Mucosa of gallbladder (tissue), 1 donor: Measurements from ENCODE around the gene LRBA. TPM values are rescaled to one million over a fixed set of nuclear protein-coding genes. Genes with fewer than 3 reads are reported as not detected.
A peak's percentile ranks its signal among the peaks of the same experiment; 100 is the strongest.
"Not testable (repeated sequence)": the region's sequence is repeated elsewhere in the genome, so short reads cannot be mapped to it uniquely, and the experiment has no call there.

ENCODE experiments used
- DNase-seq: peaks from one replicate; pipeline ENCODE4 v3.0.0-alpha.2; 2020; ENCODE audit warnings: low spot score
- total RNA-seq: library from RNA; stranded (reverse); gene quantifications from one replicate; pipeline ENCODE4 v1.2.1, GENCODE V29; 2021
- donor health status: DM: no; HTN: no; CAD: no.

The LRBA gene, protein sequence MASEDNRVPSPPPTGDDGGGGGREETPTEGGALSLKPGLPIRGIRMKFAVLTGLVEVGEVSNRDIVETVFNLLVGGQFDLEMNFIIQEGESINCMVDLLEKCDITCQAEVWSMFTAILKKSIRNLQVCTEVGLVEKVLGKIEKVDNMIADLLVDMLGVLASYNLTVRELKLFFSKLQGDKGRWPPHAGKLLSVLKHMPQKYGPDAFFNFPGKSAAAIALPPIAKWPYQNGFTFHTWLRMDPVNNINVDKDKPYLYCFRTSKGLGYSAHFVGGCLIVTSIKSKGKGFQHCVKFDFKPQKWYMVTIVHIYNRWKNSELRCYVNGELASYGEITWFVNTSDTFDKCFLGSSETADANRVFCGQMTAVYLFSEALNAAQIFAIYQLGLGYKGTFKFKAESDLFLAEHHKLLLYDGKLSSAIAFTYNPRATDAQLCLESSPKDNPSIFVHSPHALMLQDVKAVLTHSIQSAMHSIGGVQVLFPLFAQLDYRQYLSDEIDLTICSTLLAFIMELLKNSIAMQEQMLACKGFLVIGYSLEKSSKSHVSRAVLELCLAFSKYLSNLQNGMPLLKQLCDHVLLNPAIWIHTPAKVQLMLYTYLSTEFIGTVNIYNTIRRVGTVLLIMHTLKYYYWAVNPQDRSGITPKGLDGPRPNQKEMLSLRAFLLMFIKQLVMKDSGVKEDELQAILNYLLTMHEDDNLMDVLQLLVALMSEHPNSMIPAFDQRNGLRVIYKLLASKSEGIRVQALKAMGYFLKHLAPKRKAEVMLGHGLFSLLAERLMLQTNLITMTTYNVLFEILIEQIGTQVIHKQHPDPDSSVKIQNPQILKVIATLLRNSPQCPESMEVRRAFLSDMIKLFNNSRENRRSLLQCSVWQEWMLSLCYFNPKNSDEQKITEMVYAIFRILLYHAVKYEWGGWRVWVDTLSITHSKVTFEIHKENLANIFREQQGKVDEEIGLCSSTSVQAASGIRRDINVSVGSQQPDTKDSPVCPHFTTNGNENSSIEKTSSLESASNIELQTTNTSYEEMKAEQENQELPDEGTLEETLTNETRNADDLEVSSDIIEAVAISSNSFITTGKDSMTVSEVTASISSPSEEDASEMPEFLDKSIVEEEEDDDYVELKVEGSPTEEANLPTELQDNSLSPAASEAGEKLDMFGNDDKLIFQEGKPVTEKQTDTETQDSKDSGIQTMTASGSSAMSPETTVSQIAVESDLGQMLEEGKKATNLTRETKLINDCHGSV (N-terminal part only)
- total RNA-seq, result 64.4 TPM

DNA sequence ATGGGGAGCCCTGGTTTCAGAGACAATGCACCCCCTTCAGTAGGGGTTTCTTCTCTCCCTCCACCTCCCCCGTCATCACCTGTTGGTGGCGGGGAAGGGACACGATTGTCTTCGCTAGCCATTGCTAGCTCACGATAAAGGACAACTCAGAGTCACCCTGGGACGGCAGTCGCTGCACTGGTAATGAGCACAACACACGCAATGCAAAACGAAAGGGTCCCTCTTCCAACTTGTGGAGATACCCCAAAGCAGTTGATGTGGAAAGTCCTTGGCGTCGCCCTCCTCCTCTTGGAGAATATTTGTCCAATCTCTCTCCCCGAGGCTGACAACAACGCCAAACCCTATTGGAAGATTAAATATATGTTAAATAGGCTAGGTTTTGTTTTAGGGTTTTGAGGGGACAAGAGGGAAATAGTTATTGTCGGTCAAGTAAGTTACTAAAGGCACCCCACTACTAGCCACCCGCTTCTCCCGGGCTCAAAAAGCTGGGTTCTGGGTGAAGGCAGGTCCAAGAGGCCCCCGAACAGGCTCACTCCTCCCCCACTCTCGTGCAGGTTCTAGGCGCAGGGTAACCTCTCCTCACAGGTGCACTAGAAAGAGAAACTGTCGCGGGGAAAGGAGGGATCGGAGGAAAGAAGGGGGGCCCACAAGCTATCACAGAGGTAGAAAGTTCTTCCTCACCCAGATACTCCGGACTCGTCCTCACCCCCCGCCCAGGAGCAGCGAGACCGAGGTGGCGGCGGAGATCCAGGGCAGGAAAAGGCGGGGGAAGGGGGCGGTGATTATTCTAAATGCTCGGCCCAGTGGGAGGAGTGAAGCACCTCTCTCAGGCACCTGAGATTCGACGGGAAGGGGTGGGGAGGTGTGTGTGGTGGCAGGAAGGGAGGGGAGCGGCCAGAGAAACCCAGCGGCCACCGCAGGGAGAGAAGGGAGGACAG is at the start of gene LRBA:
LRBA (minus strand) TSS at position 764 of the 938 bp plus-strand sequence; CDS start at position 122, 642 bp downstream.
- DNase-seq, result peak; percentile 86

DNA sequence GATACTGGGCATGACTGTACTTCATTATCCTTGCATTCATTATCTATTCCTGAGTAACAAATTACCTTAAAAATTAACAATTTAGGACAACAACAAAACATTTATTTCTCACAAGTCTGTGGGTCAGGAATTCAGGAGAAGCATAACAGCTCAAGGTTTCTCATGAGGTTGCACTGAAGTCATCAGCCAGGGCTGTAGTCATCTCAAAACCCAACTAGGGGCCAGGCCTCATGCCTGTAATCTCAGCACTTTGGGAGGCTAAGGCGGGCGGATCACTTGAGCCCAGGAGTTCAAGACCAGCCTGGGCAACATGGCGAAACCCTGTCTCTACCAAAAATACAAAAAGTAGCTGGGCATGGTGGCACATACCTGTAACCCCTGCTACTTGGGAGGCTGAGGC is 48.1 kb upstream of the LRBA start:
- DNase-seq, result not testable (repeated sequence)

DNA sequence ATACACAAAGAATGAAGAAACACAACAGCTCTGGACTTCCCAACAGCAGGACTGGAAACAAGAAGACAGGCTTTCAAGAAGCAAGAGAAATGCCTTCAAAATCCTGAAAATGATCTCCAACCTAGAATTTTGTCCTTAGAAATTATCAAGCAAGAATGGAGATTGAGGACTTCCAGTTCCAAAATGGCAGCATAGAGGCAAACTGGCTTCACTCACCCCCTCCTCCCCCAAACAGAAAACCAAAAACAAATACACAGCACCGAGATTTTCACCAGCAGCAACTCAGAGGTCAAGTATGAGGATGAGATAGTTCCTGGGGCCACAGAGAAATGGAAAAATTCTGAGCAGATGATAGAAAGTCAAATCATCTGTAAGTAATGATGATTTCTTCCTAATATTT is 40.5 kb upstream of the LRBA start:
- no peak for DNase-seq

DNA sequence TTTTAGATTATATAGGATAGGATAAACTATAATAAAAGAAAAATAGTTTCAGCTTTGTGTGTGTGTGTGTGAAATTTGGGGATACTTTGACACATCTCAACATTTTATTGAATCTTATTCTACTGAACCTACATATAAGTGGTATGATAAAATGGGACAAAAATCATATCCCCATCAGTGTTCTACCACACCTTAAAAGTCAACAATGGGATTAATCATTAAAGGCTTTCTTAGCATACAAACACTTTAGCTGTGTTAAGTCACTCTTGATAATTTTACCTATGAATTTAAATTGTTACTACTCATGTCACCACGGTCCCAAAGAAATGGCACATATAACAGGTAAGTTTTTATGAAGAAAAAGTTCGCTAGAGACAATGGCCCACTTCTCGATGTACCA is 37.7 kb upstream of the LRBA start:
- DNase-seq, result no peak

DNA sequence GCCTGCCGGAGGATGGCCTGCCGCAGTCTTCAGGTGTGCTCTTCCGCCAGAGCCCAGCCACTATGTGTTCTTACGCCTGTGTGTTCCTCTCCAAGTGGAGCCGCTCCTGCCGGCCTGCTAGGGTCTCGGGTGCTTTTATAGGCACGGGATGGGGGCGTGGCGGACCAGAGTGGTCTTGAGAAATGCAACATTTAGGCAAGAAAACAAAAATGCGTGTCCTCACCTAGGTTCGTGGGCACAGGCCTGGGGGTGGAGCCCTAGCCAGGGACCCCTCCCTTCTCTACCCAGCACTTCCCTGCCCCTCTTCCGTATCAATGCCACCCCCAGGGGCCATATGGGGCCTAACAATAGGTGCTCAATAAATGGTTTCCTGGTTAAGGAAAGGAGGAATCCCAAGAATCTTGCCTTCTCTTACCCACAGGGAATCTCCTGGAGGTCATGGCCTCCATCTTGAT is 34.4 kb upstream of the LRBA start:
- DNase-seq, result no peak

DNA sequence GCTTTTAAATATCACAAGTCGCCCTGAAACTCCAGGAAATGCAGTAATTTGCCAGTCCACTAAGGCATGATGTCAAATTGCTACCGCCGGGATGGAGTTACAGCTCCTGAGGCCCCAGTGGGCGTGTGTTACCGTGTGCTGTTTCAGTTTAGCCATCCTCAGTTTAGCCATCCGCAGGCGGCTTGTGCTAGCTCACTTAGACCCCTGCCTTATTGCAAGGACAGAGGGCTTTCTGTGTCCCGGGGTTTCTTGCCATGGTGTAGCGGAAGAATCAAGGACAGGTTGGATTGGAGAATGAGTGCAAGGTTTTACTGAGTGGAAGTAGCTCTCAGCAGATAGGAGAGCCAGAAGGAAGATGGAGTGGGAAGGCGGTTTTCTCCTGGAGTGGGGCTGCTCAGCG is 33.8 kb upstream of the LRBA start:
- no peak for DNase-seq

DNA sequence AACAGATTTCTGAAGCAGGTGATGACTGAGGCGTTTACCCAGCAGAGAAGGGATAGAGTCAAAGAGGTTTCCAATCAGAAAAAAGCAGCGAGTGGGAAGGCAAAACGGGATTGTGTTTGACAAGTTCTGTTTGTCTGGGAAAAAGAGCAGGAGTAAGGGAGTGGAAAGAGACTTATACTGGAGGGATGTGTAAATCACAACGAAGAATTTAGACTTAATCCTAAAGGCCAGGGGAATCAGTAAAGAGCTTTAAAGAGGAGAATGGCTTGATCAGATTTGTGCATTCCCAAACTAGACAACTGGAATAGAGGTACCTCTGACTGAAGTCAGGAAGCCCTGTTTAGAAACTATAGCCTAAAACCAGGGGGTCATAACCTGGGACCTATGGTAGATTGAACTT is 31.5 kb upstream of the LRBA start:
- no peak for DNase-seq

DNA sequence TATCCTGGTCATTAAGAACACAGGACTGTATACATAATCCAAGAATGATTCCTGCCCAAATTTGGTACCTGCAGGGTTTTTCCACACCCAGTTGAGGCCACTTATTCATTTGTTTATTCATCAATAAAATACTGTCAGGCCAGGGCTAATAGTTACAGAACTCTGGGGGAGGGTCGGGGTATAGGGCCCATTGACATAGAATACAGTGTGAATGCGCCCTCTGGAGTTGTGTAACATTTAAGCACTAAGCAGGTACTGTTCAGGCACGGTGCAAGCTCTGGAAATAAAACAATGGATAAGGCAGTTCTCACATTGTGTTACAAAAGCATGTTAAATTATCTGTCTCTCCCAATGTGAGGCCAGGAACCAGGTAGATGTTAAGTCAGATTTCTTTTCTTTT is 30.8 kb upstream of the LRBA start:
- DNase-seq, result no peak

DNA sequence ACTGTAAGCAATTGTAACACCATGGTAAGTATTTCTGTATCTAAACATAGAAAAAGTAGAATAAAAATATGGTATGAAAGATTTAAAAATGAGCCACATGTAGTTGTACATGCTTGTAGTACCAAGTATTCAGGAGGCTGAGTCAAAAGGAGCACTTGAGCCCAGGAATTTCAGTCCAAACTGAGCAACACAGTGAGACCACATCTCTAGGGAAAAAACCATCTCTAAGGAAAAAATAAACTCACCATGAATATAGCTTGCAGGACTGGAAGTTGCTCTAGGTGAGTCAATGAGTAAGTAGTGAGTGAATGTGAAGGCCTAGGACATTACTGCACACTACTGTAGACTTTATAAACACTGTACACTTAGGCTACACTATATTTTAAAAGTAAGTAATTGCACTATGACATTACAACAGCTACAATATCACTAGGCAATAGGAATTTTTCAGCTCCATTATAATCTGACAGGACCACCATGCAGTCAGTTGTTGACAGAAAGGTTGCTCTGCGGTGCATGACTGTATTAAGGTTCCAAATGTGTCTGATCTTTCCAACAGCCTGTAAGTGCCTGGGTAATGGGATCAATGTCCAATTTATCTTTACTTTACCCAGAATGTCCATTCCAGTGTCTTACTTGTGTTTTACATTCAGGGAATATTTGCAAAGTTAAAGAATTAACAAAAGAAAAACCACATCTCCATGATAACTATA is 28.9 kb upstream of the LRBA start:
- DNase-seq, result no peak

DNA sequence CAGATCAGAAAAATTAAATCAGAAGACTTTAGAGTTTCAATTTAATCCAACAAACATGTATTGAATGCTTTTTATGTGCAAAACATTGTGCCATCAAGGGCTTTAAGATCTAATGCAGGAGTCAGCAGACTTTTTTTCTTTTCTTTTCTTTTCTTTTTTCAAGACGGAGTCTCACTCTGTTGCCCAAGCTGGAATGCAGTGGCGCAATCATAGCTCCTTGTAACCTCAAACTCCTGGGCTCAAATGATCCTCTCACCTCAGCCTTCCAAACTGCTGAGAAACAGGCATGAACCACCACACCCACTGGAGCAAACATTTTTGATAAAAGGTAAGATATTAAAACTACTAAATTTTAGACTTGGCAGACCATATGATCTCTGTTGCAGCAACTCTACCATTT is 24.6 kb upstream of the LRBA start:
- no peak for DNase-seq

DNA sequence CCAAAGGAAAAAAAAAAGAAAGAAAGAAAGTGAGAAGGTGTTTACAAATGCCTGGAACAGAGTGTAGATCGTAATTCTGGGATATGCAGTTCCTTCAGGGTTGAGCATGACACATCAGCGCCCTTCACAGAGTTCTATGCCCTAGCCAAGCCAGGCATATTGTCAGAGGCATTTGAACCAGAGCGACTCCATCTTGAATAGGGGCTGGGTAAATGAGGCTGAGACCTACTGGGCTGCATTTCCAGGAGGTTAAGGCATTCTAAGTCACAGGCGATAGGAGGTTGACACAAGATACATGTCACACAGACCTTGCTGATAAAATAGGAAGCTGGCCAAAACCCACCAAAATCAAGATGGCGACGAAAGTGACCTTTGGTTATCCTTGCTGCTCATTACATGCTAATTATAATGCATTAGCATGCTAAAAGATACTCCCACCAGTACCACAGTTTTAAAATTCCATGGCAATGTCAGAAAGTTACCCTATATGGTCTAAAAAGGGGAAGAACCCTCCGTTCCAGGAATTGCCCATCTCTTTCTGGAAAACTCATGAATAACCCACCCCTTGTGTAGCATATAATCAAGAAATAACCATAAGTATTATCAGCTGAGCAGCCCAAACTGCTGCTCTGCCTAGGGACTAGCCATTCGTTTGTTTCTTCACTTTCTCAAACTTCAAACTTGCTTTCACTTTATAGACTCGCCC is 23.5 kb upstream of the LRBA start:
- DNase-seq, result no peak

DNA sequence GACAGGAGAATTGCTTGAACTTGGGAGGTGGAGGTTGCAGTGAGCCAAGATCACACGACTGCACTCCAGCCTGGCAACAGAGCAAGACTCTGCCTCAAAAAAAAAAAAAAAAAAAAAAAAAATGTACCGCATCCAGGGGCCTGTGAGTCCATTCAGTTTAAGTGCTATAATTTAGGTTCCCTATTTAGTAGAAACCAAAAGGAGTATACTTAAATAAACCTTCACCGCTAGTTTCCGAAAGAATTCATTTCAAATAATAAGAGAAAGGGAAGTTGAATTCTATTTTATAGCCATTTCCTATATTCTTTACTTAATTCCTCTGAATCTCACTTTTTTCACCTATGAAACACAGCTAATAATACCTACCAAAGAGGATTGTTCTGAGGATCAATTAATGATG is 20.8 kb upstream of the LRBA start:
- no peak for DNase-seq

DNA sequence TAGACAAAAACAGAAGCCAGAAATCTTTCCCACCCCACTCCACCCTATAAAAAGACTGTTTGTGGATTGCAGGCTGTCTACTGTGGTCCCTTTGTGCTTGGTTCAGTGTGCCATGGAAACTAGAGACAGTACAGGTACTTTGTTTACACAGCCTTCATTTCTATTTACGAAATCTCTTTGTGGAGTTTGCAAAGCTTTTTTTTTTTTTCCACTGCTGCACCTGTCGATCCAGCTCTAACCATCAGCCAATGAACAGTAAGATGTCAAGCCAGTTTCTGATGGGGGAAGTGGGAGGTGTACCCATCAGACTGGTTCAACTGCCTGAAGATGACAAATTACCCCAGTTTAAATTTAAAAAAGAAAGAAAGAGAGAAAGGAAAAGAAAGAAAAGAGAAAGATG is 20.2 kb upstream of the LRBA start:
- DNase-seq, result no peak

DNA sequence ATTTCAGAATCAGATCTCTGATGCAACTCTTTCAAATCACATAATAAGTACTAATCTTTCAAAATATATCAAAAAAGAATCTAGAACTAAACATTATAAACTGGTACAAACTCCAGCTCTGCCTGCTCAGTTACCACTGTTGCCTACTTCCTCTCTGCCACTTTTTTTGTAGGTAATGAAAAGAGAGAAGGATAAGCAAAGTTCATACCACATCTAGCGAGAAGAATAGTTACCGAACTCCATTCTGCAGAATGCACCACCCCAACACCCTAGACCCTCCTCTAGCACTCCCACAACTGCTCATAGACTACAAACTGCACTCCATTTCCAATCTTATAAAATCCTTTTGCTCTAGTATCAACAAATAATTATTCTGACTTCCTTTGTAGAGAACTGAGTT is 19.7 kb upstream of the LRBA start:
- no peak for DNase-seq

DNA sequence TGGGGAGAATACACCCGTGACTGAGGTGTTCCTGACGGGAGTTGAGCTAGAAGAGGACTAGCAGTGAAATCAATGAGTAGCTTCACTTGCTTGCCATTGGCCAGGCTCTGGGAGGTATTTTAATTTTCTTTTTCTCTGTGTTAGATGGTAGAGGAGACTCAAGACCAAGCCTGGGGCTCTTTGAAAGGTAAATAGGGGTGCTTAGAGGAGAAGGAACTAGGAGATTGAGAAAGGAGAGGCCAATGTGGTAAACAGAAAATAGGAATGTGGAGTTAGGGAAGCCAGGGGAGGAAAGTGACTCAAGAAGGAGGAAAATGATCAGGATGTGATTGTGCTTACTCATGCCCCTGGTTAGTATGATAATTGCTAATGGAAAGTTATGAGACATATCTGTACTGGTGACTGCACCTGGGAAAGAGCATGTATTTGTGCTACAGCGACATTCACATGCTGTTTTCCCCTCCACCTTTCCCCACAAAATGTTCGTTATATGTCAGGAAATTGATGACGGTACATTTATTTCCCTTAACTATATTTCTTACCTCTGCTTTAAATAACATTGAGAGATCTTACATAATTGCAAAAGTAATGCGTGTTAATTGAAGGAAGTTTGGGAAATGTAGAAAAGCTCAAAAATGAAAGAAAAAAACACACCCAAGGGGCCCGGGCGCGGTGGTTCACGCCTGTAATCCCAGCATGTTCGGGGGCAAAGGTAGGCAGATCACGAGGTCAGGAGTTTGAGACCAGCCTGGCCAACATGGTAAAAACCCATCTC is 16.9 kb upstream of the LRBA start:
- DNase-seq, result no peak

DNA sequence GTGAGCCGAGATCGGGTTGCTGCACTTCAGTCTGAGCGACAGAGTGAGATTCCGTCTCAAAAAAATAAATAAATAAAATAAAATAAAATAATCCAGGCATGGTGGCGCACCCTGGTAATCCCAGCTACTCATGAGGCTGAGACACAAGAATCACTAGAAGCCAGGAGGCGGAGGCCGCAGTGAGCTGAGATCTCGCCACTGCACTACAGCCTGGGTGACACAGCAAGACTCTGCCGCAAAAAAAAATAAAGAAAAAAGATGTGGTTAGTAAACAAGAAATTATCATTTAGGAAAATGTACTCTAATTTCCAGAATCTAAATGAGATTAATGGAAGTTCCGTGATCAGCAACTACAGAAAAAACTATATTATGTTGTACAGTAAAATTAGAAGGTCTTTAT is 14.5 kb upstream of the LRBA start:
- DNase-seq, result no peak

DNA sequence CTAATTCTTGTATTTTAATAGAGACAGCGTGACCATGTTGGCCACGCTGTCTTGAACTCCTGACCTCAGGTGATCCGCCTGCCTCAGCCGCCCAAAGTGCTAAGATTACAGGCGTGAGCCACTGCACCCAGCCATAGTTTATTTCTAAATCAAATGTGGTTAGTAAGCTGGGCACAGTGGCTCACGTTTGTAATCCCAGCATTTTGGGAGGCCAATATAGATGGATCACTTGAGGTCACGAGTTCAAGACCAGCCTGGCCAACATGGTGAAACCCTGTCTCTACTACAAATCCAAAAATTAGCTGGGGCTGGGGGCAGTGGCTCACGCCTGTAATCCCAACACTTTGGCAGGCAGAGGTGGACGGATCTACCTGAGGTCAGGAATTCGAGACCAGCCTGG is 13.9 kb upstream of the LRBA start:
- DNase-seq, result not testable (repeated sequence)

DNA sequence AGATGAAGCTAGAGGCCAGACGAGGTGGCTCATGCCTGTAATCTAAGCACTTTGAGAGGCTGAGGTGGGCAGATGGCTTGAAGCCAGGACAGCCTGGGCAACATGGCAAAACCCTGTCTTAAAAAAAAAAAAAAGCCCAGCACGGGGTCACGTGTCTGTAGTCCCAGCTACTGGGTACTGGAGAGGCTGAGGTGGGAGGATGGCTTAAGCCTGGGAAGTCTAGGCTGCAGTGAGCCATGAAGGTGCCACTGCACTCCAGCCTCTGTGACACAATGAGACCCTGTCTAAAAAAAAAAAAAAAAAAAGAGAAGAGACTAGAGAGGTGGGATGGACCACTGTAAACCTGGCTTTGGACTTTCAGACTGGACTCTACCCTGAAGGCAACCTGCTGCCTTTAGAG is 10.7 kb upstream of the LRBA start:
- no peak for DNase-seq

DNA sequence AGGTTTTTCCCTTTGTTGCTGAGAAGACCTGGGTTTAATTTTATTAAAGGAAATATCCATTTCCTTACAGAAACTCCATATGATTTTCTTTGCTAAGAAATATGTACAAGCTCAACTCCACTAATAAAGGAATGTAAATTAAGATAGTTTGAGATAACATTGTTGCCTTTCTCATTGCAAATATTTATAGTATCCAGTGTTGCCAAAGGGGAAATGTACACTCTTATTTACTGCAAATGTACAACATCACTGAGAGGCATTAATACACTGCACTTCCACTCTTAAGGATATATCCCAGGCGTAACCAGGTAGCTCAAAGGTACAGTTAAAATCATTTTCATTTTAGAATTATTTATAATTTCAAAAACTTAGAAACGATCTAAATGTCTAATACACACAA is 7.5 kb upstream of the LRBA start:
- DNase-seq, result no peak
